Measurements from ENCODE around the gene HARS1. TPM values are rescaled to one million over a fixed set of nuclear protein-coding genes. Genes with fewer than 3 reads are reported as not detected.
A peak's percentile ranks its signal among the peaks of the same experiment; 100 is the strongest.

Gene HARS1
- polyA plus RNA-seq, 3 donors, result 28.4 to 34.3 (median 31.9) TPM

DNA sequence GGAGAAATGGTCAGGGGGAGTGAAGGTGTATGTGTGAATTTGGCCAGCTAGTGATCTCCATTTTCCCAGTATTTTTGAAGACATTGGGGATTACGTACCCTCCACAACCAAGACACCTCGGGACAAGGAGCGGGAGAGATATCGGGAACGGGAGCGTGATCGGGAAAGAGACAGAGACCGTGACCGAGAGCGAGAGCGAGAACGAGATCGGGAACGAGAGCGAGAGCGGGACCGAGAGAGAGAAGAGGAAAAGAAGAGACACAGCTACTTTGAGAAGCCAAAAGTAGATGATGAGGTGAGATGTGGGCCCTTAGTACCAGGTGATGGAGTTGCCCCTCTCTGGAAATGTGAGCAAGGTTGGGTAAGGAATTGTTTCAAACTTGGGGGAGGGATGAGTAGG lies 32.3 kb downstream of the HARS1 start:
- H3K9me3 Mint-ChIP-seq, result no peaks in the 10 kb centered on the region
- H3K4me1 Mint-ChIP-seq, result peaks cover 12% of the 10 kb centered on the region
- H3K4me3 Mint-ChIP-seq, result no peak overlapping the region
- intact Hi-C loops (cut with micrococcal nuclease), result no loop called here
- Histone ChIP-seq H3K9me3 (replicated peaks in 1 of 2; ENCODE audit: control insufficient read depth in 1 of 2, insufficient read depth in 1 of 2, low read length in 2 of 2) (no peaks in the 10 kb centered on the region), H4K20me1 (ENCODE audit: insufficient read depth, low read length) (no peaks in the 10 kb centered on the region), H3K36me3 (replicated peaks in 1 of 2; ENCODE audit: control insufficient read depth in 1 of 2, insufficient read depth in 2 of 2, low read length in 2 of 2) (peaks cover 87 to 96% of the 10 kb centered on the region in 2 donors), H3K79me2 (ENCODE audit: insufficient read depth, low read length) (peaks cover 3% of the 10 kb centered on the region), H3K27ac (ENCODE audit: low read depth in 1 of 2, low read length in 2 of 2) (no peak overlapping the region), H3K27me3 (ENCODE audit: control insufficient read depth in 2 of 2, insufficient read depth in 2 of 2, low read length in 2 of 2) (no peaks in the 10 kb centered on the region), H2AFZ (ENCODE audit: insufficient read depth, low read depth, low read length, poor library complexity, severe bottlenecking) (no peak overlapping the region), H3K4me2 (replicated peaks; ENCODE audit: extremely low read depth, low read length, poor library complexity, severe bottlenecking) (no peak overlapping the region), H3K4me3 (replicated peaks in 1 of 3; ENCODE audit: low read depth in 2 of 3, low read length in 3 of 3) (no peak overlapping the region), H3K4me1 (ENCODE audit: control insufficient read depth in 1 of 2, insufficient read depth in 2 of 2, low read length in 2 of 2) (peaks cover 8% of the 10 kb centered on the region in 2 donors), H3K9ac (ENCODE audit: insufficient read depth, low read length, poor library complexity, severe bottlenecking) (no peak overlapping the region)
- no peaks in the 10 kb centered on the region for H3K27me3 Mint-ChIP-seq (ENCODE audit: low read depth in 3 of 3)
- TF ChIP-seq, protein P1, sequence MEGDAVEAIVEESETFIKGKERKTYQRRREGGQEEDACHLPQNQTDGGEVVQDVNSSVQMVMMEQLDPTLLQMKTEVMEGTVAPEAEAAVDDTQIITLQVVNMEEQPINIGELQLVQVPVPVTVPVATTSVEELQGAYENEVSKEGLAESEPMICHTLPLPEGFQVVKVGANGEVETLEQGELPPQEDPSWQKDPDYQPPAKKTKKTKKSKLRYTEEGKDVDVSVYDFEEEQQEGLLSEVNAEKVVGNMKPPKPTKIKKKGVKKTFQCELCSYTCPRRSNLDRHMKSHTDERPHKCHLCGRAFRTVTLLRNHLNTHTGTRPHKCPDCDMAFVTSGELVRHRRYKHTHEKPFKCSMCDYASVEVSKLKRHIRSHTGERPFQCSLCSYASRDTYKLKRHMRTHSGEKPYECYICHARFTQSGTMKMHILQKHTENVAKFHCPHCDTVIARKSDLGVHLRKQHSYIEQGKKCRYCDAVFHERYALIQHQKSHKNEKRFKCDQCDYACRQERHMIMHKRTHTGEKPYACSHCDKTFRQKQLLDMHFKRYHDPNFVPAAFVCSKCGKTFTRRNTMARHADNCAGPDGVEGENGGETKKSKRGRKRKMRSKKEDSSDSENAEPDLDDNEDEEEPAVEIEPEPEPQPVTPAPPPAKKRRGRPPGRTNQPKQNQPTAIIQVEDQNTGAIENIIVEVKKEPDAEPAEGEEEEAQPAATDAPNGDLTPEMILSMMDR (IDR thresholded peaks at IDR 0.05), result no peak
- peak overlapping the region in 1 of 7 donors; percentile 68 for H3K27ac Mint-ChIP-seq
- WGBS (ENCODE audit: insufficient coverage), result 98% methylated on average over 16 of the region's 17 CpGs
- peaks cover 84 to 94% of the 10 kb centered on the region in 2 donors for H3K36me3 Mint-ChIP-seq
- no peak for DNase-seq

DNA sequence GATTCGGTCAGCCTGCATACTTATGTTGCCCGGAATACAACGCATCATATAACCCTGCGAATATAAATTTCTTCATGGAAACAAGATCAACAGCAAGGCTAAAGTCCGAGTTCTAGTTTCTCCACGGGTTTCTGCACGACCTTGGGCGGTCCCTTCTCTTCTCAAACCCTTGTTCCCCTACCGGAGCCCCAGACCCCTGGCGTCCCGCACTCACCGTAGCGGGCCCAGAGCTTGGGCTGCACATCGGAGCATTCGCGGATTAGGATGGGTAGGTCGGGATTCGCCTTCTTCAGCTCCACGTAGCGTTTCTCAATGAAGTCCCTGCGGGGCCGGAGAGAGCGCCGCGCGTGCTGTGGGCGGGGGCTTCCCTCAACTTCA lies 44.1 kb downstream of the HARS1 start:
- Mint-ChIP-seq H3K4me3 (peak overlapping the region; percentile 98 to 99), H3K9me3 (no peaks in the 10 kb centered on the region), H3K27me3 (ENCODE audit: low read depth in 3 of 3) (peaks cover 0 to 3% (median under 1%) of the 10 kb centered on the region in 3 donors), H3K4me1 (peaks cover 15% of the 10 kb centered on the region), H3K27ac (peak overlapping the region; percentile 96 to 100 (median 99)), H3K36me3 (peaks cover 57 to 77% of the 10 kb centered on the region in 2 donors)
- TF ChIP-seq, protein P1 (IDR thresholded peaks at IDR 0.05), result no peak
- H3K4me3 ChIP-seq (replicated peaks in 1 of 3; ENCODE audit: low read depth in 2 of 3, low read length in 3 of 3), result peak overlapping the region; percentile 65 to 94 (median 70)
- WGBS (ENCODE audit: insufficient coverage), result 1% methylated on average over 24 of the region's 27 CpGs
- DNase-seq, result no peak
- peak overlapping the region; percentile 97 for H3K4me2 ChIP-seq (replicated peaks; ENCODE audit: extremely low read depth, low read length, poor library complexity, severe bottlenecking)
- H4K20me1 ChIP-seq (ENCODE audit: insufficient read depth, low read length), result peaks cover 26% of the 10 kb centered on the region
- peak overlapping the region; percentile 84 for H3K9ac ChIP-seq (ENCODE audit: insufficient read depth, low read length, poor library complexity, severe bottlenecking)
- no peaks in the 10 kb centered on the region for H3K9me3 ChIP-seq (replicated peaks in 1 of 2; ENCODE audit: control insufficient read depth in 1 of 2, insufficient read depth in 1 of 2, low read length in 2 of 2)
- no peaks in the 10 kb centered on the region for H3K27me3 ChIP-seq (ENCODE audit: control insufficient read depth in 2 of 2, insufficient read depth in 2 of 2, low read length in 2 of 2)
- H3K4me1 ChIP-seq (ENCODE audit: control insufficient read depth in 1 of 2, insufficient read depth in 2 of 2, low read length in 2 of 2), result peaks cover 17 to 23% of the 10 kb centered on the region in 2 donors
- H2AFZ ChIP-seq (ENCODE audit: insufficient read depth, low read depth, low read length, poor library complexity, severe bottlenecking), result peak overlapping the region; percentile 90
- H3K36me3 ChIP-seq (replicated peaks in 1 of 2; ENCODE audit: control insufficient read depth in 1 of 2, insufficient read depth in 2 of 2, low read length in 2 of 2), result peaks cover 55 to 67% of the 10 kb centered on the region in 2 donors
- peaks cover 63% of the 10 kb centered on the region for H3K79me2 ChIP-seq (ENCODE audit: insufficient read depth, low read length)
- peak overlapping the region; percentile 79 to 95 for H3K27ac ChIP-seq (ENCODE audit: low read depth in 1 of 2, low read length in 2 of 2)
- intact Hi-C loops (cut with micrococcal nuclease), result loop anchor here (5.0 to 10.0 kb wide), 5 partner anchors 50 to 245 kb away; partner anchors contain the start of genes ANKHD1 (in 1 of the 2), APBB3 (in 1 of the 2), SLC35A4 (in 1 of the 2) and ZMAT2 (in 1 of the 2)

All from CD14-positive monocyte (primary cell).